ENCODE data around the gene MS4A14.

Gene MS4A14

DNA sequence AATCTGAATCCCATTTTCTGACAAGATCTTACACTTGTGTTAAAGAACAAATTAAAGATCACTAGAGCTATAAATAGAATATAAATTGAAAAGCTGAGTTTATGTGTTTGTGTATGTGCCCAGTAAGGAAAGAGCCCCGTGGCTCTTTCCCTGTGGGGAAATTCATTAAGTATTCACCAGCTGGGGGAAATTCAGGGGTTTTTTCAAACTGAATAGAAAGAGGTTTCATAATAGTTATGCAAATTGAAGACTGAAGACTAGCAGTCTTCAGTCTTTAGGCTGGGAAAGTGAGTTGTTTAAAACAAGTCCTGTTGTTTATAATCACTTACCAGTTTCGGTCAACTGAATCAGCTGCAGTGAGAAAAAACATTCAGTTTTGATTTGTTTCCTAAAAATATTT, 29.2 kb upstream of the MS4A14 start:
- TF ChIP-seq POLR2AphosphoS5 (IDR thresholded peaks at IDR 0.05; ENCODE audit: borderline replicate concordance, low read depth, low read length) (no peak), EZH2 (IDR thresholded peaks at IDR 0.05) (no peak), FOXP2 (optimal IDR thresholded peaks at IDR 0.05; ENCODE audit: control extremely low read depth, extremely low read length, insufficient read depth) (no peak)
- Histone ChIP-seq H3K9ac (ENCODE audit: insufficient read length) (no peak overlapping the region), H3K4me3 (no peak overlapping the region), H3K27ac (no peak overlapping the region), H3K36me3 (ENCODE audit: insufficient read depth, low read length) (no peaks in the 10 kb centered on the region), H3K9me3 (ENCODE audit: low read depth, low read length) (no peaks in the 10 kb centered on the region)
- DNase-seq (ENCODE audit: low read depth, low spot score), result no peak

GRCh38 chr11:60367896-60368295, 28.4 kb upstream of the MS4A14 start:
- no peak overlapping the region for H3K27ac ChIP-seq
- no peak for TF ChIP-seq POLR2AphosphoS5 (IDR thresholded peaks at IDR 0.05; ENCODE audit: borderline replicate concordance, low read depth, low read length)
- no peak for TF ChIP-seq EZH2 (IDR thresholded peaks at IDR 0.05)
- TF ChIP-seq FOXP2 (optimal IDR thresholded peaks at IDR 0.05; ENCODE audit: control extremely low read depth, extremely low read length, insufficient read depth), result no peak

DNA sequence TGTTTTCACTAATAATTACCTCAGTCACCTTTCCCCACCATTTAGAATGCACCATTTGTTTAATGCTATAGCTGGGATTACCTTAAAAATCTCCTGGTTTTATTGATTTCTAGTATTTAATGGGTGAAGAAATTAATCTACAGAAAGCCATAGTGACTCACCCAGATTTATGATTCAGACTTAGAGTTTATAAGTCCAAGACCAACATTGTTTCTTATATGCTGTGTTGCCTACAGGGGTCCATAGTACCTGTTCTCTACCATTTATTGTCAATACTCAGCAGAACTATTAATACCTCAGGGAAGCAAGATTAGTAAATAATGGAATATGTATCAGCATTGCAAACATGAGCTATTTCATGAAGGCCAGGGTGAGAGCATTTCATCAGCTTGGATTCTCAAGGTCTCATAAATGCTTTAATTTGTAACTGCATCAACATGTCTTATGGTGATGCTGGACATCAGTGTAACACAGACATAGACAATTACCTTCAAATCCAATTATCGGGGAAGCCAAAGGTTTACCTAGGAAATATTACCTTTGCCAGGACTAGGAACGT, 25.9 kb upstream of the MS4A14 start:
- no peak overlapping the region for H3K4me3 ChIP-seq
- no peak overlapping the region for H3K27ac ChIP-seq
- no peaks in the 10 kb centered on the region for H3K36me3 ChIP-seq (ENCODE audit: insufficient read depth, low read length)
- no peak for TF ChIP-seq FOXP2 (optimal IDR thresholded peaks at IDR 0.05; ENCODE audit: control extremely low read depth, extremely low read length, insufficient read depth)
- no peak for TF ChIP-seq EZH2 (IDR thresholded peaks at IDR 0.05)
- TF ChIP-seq POLR2AphosphoS5 (IDR thresholded peaks at IDR 0.05; ENCODE audit: borderline replicate concordance, low read depth, low read length), result no peak
- no peak overlapping the region for H3K9ac ChIP-seq (ENCODE audit: insufficient read length)
- H3K9me3 ChIP-seq (ENCODE audit: low read depth, low read length), result no peaks in the 10 kb centered on the region
- no peak for DNase-seq (ENCODE audit: low read depth, low spot score)

More at GRCh38 chr11:60367896-60368295, 28.4 kb upstream of the MS4A14 start:
- DNase-seq (ENCODE audit: low read depth, low spot score), result no peak
- no peak overlapping the region for H3K4me3 ChIP-seq
- H3K9me3 ChIP-seq (ENCODE audit: low read depth, low read length), result no peaks in the 10 kb centered on the region
- no peaks in the 10 kb centered on the region for H3K36me3 ChIP-seq (ENCODE audit: insufficient read depth, low read length)
- H3K9ac ChIP-seq (ENCODE audit: insufficient read length), result no peak overlapping the region

DNA sequence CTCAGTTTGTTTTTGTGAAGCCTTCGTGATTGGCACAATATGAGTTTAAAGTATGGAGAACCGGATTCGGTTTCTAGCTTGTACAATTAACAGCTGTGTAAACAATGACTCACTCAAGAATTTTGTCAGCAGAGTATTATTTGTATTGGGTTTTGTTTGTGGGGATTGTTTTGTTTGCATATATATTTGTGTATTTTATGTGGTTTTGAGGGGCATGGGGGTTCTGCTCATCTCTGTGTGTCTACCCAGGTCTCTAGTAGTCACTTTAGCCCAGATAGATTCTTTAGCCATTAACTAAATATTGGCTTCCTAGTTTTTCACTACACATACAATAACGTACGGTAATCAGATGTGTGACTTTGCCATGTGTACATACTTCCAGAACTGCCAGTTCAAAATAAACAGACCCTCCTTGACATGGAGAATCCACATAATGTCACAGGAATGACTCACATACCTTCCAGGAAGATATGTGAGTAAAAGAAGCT, 25.4 kb upstream of the MS4A14 start:
- H3K9me3 ChIP-seq (ENCODE audit: low read depth, low read length), result no peaks in the 10 kb centered on the region
- H3K27ac ChIP-seq, result no peak overlapping the region
- H3K9ac ChIP-seq (ENCODE audit: insufficient read length), result no peak overlapping the region
- no peak for DNase-seq (ENCODE audit: low read depth, low spot score)
- H3K36me3 ChIP-seq (ENCODE audit: insufficient read depth, low read length), result no peaks in the 10 kb centered on the region
- TF ChIP-seq EZH2 (IDR thresholded peaks at IDR 0.05) (no peak), POLR2AphosphoS5 (IDR thresholded peaks at IDR 0.05; ENCODE audit: borderline replicate concordance, low read depth, low read length) (no peak)
- no peak overlapping the region for H3K4me3 ChIP-seq

DNA sequence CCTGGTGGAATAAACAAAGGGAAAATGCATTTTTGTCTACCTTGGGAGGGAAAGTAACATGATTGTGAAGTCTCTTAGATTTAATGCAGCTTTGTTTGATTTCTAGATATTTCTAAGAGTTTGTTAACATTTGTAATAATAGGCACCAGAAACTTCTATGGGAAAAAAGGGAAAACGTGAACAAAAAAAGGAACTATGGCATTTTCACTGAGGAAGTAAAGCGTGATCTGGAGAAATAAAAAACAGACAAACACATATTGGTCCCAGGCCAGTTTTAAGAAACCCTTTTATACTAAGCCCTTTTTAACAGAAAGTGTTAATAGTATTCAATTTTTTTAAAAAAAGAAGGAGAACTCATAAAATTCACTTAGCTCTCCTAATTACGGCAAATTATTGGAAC, 24.9 kb upstream of the MS4A14 start:
- H3K27ac ChIP-seq, result no peak overlapping the region
- H3K9ac ChIP-seq (ENCODE audit: insufficient read length), result no peak overlapping the region
- DNase-seq (ENCODE audit: low read depth, low spot score), result no peak

DNA sequence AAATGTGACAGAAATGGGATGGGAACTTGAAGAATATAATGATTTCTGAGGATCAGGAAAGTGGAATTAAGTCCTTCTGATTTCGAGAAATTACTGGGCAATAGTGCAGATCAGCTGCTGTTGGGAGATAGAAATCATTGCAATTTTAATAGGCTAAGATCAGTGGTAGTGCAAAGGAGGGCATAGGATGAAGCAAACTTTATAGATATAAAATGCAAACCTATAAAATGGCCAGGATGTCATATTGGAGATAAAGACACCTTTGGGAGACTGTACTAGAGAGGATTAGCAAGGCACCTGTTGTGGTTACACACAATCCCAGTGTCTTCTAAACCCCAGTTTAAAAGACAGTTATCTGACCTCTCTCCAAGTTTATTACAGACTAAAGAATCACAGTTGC, 24.4 kb upstream of the MS4A14 start:
- Histone ChIP-seq H3K4me3 (no peak overlapping the region), H3K36me3 (ENCODE audit: insufficient read depth, low read length) (no peaks in the 10 kb centered on the region), H3K9me3 (ENCODE audit: low read depth, low read length) (no peaks in the 10 kb centered on the region), H3K27ac (no peak overlapping the region), H3K9ac (ENCODE audit: insufficient read length) (no peak overlapping the region)
- no peak for DNase-seq (ENCODE audit: low read depth, low spot score)
- TF ChIP-seq POLR2AphosphoS5 (IDR thresholded peaks at IDR 0.05; ENCODE audit: borderline replicate concordance, low read depth, low read length), result no peak
- no peak for TF ChIP-seq EZH2 (IDR thresholded peaks at IDR 0.05)
- TF ChIP-seq FOXP2 (optimal IDR thresholded peaks at IDR 0.05; ENCODE audit: control extremely low read depth, extremely low read length, insufficient read depth), result no peak

More for the DNA sequence above, 24.9 kb upstream of the MS4A14 start:
- H3K9me3 ChIP-seq (ENCODE audit: low read depth, low read length), result no peaks in the 10 kb centered on the region
- TF ChIP-seq POLR2AphosphoS5 (IDR thresholded peaks at IDR 0.05; ENCODE audit: borderline replicate concordance, low read depth, low read length) (no peak), FOXP2 (optimal IDR thresholded peaks at IDR 0.05; ENCODE audit: control extremely low read depth, extremely low read length, insufficient read depth) (no peak), EZH2 (IDR thresholded peaks at IDR 0.05) (no peak)
- H3K36me3 ChIP-seq (ENCODE audit: insufficient read depth, low read length), result no peaks in the 10 kb centered on the region
- no peak overlapping the region for H3K4me3 ChIP-seq

DNA sequence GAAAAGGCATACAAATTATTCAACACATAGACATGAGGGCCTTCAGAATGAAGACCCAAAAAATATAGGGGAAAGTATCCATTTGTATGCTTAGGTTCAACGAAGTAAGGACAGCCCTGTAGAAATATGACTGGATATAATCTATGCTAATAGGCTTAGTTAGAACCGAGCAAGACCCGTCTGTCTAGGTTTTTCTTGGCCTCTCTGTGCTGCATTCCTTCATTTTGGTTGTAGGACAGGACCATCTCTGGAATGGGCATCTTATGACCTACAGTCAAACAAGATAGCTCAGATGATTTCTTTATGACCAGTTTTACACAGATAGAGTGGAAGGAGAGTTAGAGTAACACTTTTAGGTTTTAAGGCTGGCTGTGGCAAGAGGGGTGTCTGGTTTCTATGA, 23.5 kb upstream of the MS4A14 start:
- no peaks in the 10 kb centered on the region for H3K9me3 ChIP-seq (ENCODE audit: low read depth, low read length)

DNA sequence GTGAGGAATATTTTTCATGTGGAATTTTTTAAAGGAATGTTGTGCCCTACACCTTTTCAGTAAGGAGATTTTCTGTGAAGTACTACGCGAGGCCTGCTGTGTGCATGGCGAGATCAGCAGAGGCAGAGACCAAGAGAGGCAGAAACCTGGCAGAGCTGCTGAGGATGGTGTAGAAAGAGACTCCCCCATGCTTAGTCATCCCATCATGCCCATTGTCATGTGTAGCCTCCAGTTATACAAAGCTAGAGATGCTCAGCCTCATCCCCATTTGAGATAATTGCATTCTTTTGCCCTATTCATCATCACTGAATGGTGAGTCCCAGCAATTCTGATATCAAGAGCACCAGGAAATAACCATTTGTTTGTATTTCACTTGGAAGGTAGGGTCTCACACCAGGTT, 20.9 kb upstream of the MS4A14 start:
- TF ChIP-seq EZH2 (IDR thresholded peaks at IDR 0.05) (no peak), POLR2AphosphoS5 (IDR thresholded peaks at IDR 0.05; ENCODE audit: borderline replicate concordance, low read depth, low read length) (no peak), FOXP2 (optimal IDR thresholded peaks at IDR 0.05; ENCODE audit: control extremely low read depth, extremely low read length, insufficient read depth) (no peak)
- Histone ChIP-seq H3K27ac (no peak overlapping the region), H3K9ac (ENCODE audit: insufficient read length) (no peak overlapping the region), H3K4me3 (no peak overlapping the region), H3K9me3 (ENCODE audit: low read depth, low read length) (no peaks in the 10 kb centered on the region), H3K36me3 (ENCODE audit: insufficient read depth, low read length) (no peaks in the 10 kb centered on the region)
- DNase-seq (ENCODE audit: low read depth, low spot score), result no peak

More for the DNA sequence above, 23.5 kb upstream of the MS4A14 start:
- no peak for DNase-seq (ENCODE audit: low read depth, low spot score)
- TF ChIP-seq FOXP2 (optimal IDR thresholded peaks at IDR 0.05; ENCODE audit: control extremely low read depth, extremely low read length, insufficient read depth), result no peak
- TF ChIP-seq POLR2AphosphoS5 (IDR thresholded peaks at IDR 0.05; ENCODE audit: borderline replicate concordance, low read depth, low read length), result no peak
- TF ChIP-seq EZH2 (IDR thresholded peaks at IDR 0.05), result no peak
- Histone ChIP-seq H3K9ac (ENCODE audit: insufficient read length) (no peak overlapping the region), H3K27ac (no peak overlapping the region), H3K36me3 (ENCODE audit: insufficient read depth, low read length) (no peaks in the 10 kb centered on the region), H3K4me3 (no peak overlapping the region)

- Histone ChIP-seq H3K4me3 (no peak overlapping the region), H3K9ac (ENCODE audit: insufficient read length) (no peak overlapping the region), H3K27ac (no peak overlapping the region), H3K9me3 (ENCODE audit: low read depth, low read length) (no peaks in the 10 kb centered on the region), H3K36me3 (ENCODE audit: insufficient read depth, low read length) (no peaks in the 10 kb centered on the region)
- no peak for DNase-seq (ENCODE audit: low read depth, low spot score)
- TF ChIP-seq FOXP2 (optimal IDR thresholded peaks at IDR 0.05; ENCODE audit: control extremely low read depth, extremely low read length, insufficient read depth) (no peak), POLR2AphosphoS5 (IDR thresholded peaks at IDR 0.05; ENCODE audit: borderline replicate concordance, low read depth, low read length) (no peak), EZH2 (IDR thresholded peaks at IDR 0.05) (no peak)
These were observed 19.7 kb upstream of the MS4A14 start for GRCh38 chr11:60376601-60377000.

All from SK-N-MC (cell line).